SK-N-MC (cell line): ENCODE measurements around the gene KRTAP20-2.

ENCODE experiments used
- DNase-seq: peaks from one replicate; pipeline ENCODE4 v3.0.0-alpha.2; 2011; ENCODE audit warnings: low read depth, low spot score
- H3K27ac ChIP-seq: fragments of 200-600 bp; sonication (generic); 2 replicates; pipeline ENCODE4 v1.5.1; 2016; ENCODE audit warnings: mixed run types
- H3K36me3 ChIP-seq: fragments of 200-600 bp; sonication (generic); 2 replicates; pipeline ENCODE4 v1.6.1; 2017; ENCODE audit warnings: antibody characterized with exemption, low read length, mixed read lengths; ENCODE audit not compliant: insufficient read depth
- H3K4me3 ChIP-seq: fragments of 200-600 bp; sonication (generic); 2 replicates; pipeline ENCODE4 v1.5.1; 2016
- H3K9ac ChIP-seq: fragments of 200-600 bp; sonication (generic); 2 replicates; pipeline ENCODE4 v1.8.0; 2017; ENCODE audit warnings: mixed run types, mixed read lengths; ENCODE audit not compliant: insufficient read length
- H3K9me3 ChIP-seq: fragments of 200-600 bp; sonication (generic); 2 replicates; pipeline ENCODE4 v1.6.1; 2017; ENCODE audit warnings: low read depth, mild to moderate bottlenecking, antibody characterized with exemption, low read length, moderate library complexity, mixed read lengths
- EZH2 ChIP-seq: fragments of 200-600 bp; sonication (generic); IDR thresholded peaks from one replicate; pipeline ENCODE4 v1.6.1; 2017; ENCODE audit warnings: antibody characterized with exemption
- FOXP2 ChIP-seq: optimal IDR thresholded peaks from 2 replicates; pipeline ENCODE3; 2011; ENCODE audit warnings: mild to moderate bottlenecking, moderate library complexity; ENCODE audit not compliant: insufficient read depth; ENCODE audit errors: extremely low read length, control extremely low read depth
- POLR2AphosphoS5 ChIP-seq: IDR thresholded peaks from 2 replicates; pipeline ENCODE4 v1.6.1; 2012; ENCODE audit warnings: mild to moderate bottlenecking, low read depth, low read length, borderline replicate concordance

Gene KRTAP20-2

DNA sequence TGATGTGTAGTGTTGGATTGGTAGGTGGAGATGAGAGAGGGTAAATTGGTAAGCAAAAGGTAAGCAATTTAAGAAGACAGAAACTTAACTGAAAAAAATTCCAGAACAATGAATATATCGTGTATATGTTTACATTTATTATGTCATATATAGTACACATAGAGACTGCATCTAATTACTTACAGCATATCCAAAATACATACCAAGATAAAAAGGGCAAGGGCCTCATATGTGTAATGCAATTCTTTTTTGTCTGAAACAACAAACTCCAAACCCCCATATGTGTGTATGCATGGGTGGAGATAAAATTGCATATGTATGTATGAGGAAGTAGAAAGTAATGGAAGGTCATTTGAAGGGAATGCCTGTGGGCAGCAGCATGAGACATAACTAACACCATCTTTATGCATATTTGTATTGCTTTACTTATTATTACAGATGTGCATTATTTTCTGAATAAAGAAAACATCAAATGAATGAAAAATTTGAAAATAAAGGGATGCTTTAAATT is 12.0 kb downstream of the KRTAP20-2 start:
- Histone ChIP-seq H3K9ac (no peak overlapping the region), H3K36me3 (no peaks in the 10 kb centered on the region), H3K27ac (no peak overlapping the region), H3K4me3 (no peak overlapping the region), H3K9me3 (no peaks in the 10 kb centered on the region)
- TF ChIP-seq EZH2 (no peak), POLR2AphosphoS5 (no peak)
- DNase-seq = no peak

- Histone ChIP-seq H3K36me3 (no peaks in the 10 kb centered on the region), H3K9me3 (no peaks in the 10 kb centered on the region), H3K27ac (no peak overlapping the region), H3K4me3 (no peak overlapping the region), H3K9ac (no peak overlapping the region)
- TF ChIP-seq EZH2 (no peak), FOXP2 (no peak), POLR2AphosphoS5 (no peak)
- DNase-seq = no peak
These were observed 17.9 kb downstream of the KRTAP20-2 start for GRCh38 chr21:30652891-30653290.

DNA sequence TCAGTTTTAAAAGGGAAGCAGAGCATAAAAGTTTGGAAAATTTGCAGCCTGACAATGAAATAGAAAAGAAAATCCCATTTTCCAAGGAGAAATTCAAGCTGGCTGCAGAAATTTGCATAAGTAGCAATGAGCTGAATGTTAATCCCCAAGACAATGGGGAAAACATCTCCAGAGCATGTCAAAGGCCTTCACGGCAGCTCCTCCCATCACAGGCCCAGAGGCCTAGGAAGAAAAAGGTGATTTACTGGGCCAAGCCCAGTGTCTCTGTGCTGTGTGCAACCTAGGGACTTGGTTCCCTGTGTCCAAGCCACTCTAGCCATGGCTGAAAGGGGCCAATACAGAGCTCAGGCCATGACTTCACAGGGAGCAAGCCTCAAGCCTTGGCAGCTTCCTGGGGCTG is 33.8 kb downstream of the KRTAP20-2 start:
- H3K36me3 ChIP-seq = no peaks in the 10 kb centered on the region
- no peak for DNase-seq
- H3K4me3 ChIP-seq = no peak overlapping the region
- no peak overlapping the region for H3K9ac ChIP-seq
- TF ChIP-seq EZH2 = no peak
- no peak for TF ChIP-seq POLR2AphosphoS5
- no peak for TF ChIP-seq FOXP2
- no peak overlapping the region for H3K27ac ChIP-seq
- no peaks in the 10 kb centered on the region for H3K9me3 ChIP-seq

- Histone ChIP-seq H3K36me3 (no peaks in the 10 kb centered on the region), H3K9me3 (no peaks in the 10 kb centered on the region), H3K9ac (no peak overlapping the region), H3K4me3 (no peak overlapping the region), H3K27ac (no peak overlapping the region)
- DNase-seq = no peak
- TF ChIP-seq EZH2 (no peak), FOXP2 (no peak)
These were observed 38.1 kb downstream of the KRTAP20-2 start for GRCh38 chr21:30672985-30673650.

DNA sequence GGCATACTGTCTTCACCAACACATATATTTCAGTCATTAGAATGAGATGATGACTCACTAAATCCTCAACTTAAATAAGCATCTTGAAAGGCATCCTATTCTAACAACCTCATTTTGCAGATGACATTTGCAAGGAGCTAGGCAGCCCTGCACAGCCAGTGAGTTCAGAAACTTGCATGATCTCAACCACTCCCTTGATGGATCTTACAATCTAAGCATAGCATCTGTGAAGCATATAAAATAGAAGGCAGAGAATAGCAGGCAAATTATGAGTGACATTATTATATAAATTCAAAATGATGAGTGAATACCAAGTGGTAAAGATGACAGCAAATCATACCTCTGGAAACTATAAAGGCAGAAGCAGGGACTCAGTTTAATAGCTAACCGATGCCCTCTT is 39.3 kb downstream of the KRTAP20-2 start:
- TF ChIP-seq POLR2AphosphoS5 (no peak), FOXP2 (no peak), EZH2 (no peak)
- DNase-seq = no peak
- Histone ChIP-seq H3K4me3 (no peak overlapping the region), H3K27ac (no peak overlapping the region), H3K36me3 (no peaks in the 10 kb centered on the region), H3K9me3 (no peaks in the 10 kb centered on the region), H3K9ac (no peak overlapping the region)

GRCh38 chr21:30676737-30677136 is 41.7 kb downstream of the KRTAP20-2 start:
- TF ChIP-seq EZH2 = no peak
- no peak for TF ChIP-seq FOXP2
- no peak for TF ChIP-seq POLR2AphosphoS5
- no peak overlapping the region for H3K9ac ChIP-seq
- no peak for DNase-seq
- no peaks in the 10 kb centered on the region for H3K9me3 ChIP-seq
- H3K4me3 ChIP-seq = no peak overlapping the region
- H3K27ac ChIP-seq = no peak overlapping the region
- H3K36me3 ChIP-seq = no peaks in the 10 kb centered on the region

- Histone ChIP-seq H3K27ac (no peak overlapping the region), H3K9ac (no peak overlapping the region), H3K9me3 (no peaks in the 10 kb centered on the region), H3K36me3 (no peaks in the 10 kb centered on the region), H3K4me3 (no peak overlapping the region)
- no peak for DNase-seq
- TF ChIP-seq FOXP2 = no peak
- TF ChIP-seq EZH2 = no peak
- TF ChIP-seq POLR2AphosphoS5 = no peak
These were observed 45.6 kb downstream of the KRTAP20-2 start for GRCh38 chr21:30680586-30680985.

DNA sequence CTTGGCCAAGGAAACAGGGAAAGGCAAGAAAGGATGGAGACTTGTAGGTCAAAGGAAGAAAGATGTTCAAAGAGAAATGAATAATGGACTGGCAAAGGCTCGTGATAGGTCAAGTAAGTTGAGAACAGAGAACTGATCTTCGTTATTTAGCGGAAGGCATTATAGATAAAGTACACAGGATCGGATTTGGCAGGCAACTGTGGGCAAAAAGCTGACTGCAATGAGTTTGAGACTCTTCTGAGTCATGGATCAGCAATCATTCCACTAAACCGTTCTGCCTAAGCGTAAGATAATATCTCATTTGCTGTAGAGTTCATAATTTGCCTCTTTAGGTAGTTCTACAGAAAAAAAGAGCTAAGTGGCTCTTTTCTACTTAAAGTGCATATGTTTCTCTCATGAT is 49.5 kb downstream of the KRTAP20-2 start:
- Histone ChIP-seq H3K4me3 (no peak overlapping the region), H3K36me3 (no peaks in the 10 kb centered on the region), H3K27ac (no peak overlapping the region), H3K9ac (no peak overlapping the region), H3K9me3 (no peaks in the 10 kb centered on the region)
- DNase-seq = no peak
- no peak for TF ChIP-seq EZH2
- no peak for TF ChIP-seq POLR2AphosphoS5
- TF ChIP-seq FOXP2 = no peak
